ENCODE results near the gene ZNF85. TPM values are rescaled to one million over a fixed set of nuclear protein-coding genes. Genes with fewer than 3 reads are reported as not detected.
"Not testable (repeated sequence)": the region's sequence is repeated elsewhere in the genome, so short reads cannot be mapped to it uniquely, and the experiment has no call there.

ZNF85 gene
- total RNA-seq, 2 experiments from 2014 or later = 23.2 to 29.3 TPM

GRCh38 chr19:20969898-20970297 is 46.8 kb downstream of the ZNF85 start:
- Mint-ChIP-seq H3K27ac (no peak overlapping the region), H3K4me3 (no peak overlapping the region), H3K36me3 (ENCODE audit: low read depth) (no peaks in the 10 kb centered on the region), H3K4me1 (peaks cover 2% of the 10 kb centered on the region), H3K9me3 (ENCODE audit: low read depth) (no peaks in the 10 kb centered on the region), H3K27me3 (no peaks in the 10 kb centered on the region)
- DNase-seq (no peak), ATAC-seq (no peak)
- intact Hi-C loops (cut with DNase I, micrococcal nuclease) = loop anchor here in 1 of 2 experiments (10.0 kb wide), 1 partner anchor 275 kb away; no protein-coding TSS in a partner anchor
- ChIA-PET POLR2A (no interaction called here), CTCF (no interaction called here)

GRCh38 chr19:20992788-20993187 is 69.7 kb downstream of the ZNF85 start:
- H3K4me3 Mint-ChIP-seq; H3K36me3 Mint-ChIP-seq (ENCODE audit: low read depth); intact Hi-C loops (cut with DNase I, micrococcal nuclease); DNase-seq; H3K4me1 Mint-ChIP-seq; H3K27ac Mint-ChIP-seq; ATAC-seq; H3K27me3 Mint-ChIP-seq; POLR2A ChIA-PET: not testable (repeated sequence)
- H3K9me3 Mint-ChIP-seq (ENCODE audit: low read depth) = peaks cover 18% of the 10 kb centered on the region
- CTCF ChIA-PET = interaction anchor here (1.0 kb wide), 1 partner anchor 826 kb away, joined by 3 read pairs; the partner anchor contains the start of gene ZNF486

- Mint-ChIP-seq H3K36me3 (ENCODE audit: low read depth) (peaks cover 6% of the 10 kb centered on the region), H3K9me3 (ENCODE audit: low read depth) (peaks cover 2% of the 10 kb centered on the region), H3K4me3 (peak overlapping the region; percentile 89), H3K27me3 (no peaks in the 10 kb centered on the region), H3K4me1 (peaks cover 9% of the 10 kb centered on the region), H3K27ac (peak overlapping the region; percentile 91)
- POLR2A ChIA-PET = interaction anchor here (0.5 to 1.4 kb wide), 13 partner anchors 21 to 835 kb away, joined by 3 to 23 read pairs (median 4); partner anchors contain the start of genes ZNF430, ZNF431, ZNF626 and ZNF66
- peak; percentile 100 for ATAC-seq
- DNase-seq = peak; percentile 95
- CTCF ChIA-PET = interaction anchor here (0.6 to 0.9 kb wide), 4 partner anchors 233 to 813 kb away, joined by 3 to 7 read pairs (median 4); no protein-coding TSS in a partner anchor
- intact Hi-C loops (cut with DNase I, micrococcal nuclease) = loop anchor here (1.0 to 5.0 kb wide), 11 partner anchors 20 to 961 kb away; partner anchors contain the start of genes ZNF430 (in 2 of the 2), ZNF85 (in 2 of the 2), ZNF431 (in 1 of the 2) and ZNF66 (in 1 of the 2)
Observed at GRCh38 chr19:20999731-21000352, 76.8 kb downstream of the ZNF85 start.

Other genes with a start within 250 kb of the ZNF85 start
- 10 to 100 TPM in 1 of 2 experiments, 1 to 10 TPM in 1; 8.8 to 11.1 TPM for gene ZNF66, start 146.9 kb upstream of the ZNF85 start, total RNA-seq
- gene ZNF430, start 97.4 kb downstream of the ZNF85 start, total RNA-seq = 10 to 100 TPM; 14.7 to 17.1 TPM
- gene ZNF714, start 159.0 kb downstream of the ZNF85 start, total RNA-seq = 10 to 100 TPM; 17.4 to 20.0 TPM
- 10 to 100 TPM; 16.8 to 22.2 TPM for gene ZNF431, start 218.8 kb downstream of the ZNF85 start, total RNA-seq